WTC11 (cell line): ENCODE results near the gene CACNA2D3.

Experiments
- ATF3 ChIP-seq: sonication (generic); formaldehyde crosslinking; conservative IDR thresholded peaks from 2 replicates; pipeline ENCODE4 v1.8.1; 2022; ENCODE audit warnings: mild to moderate bottlenecking, missing genetic modification reagents
- CTCF ChIP-seq: fragments of 200-600 bp; IDR thresholded peaks from 2 replicates; pipeline ENCODE4 v1.8.0; 2022; ENCODE audit warnings: antibody characterized with exemption
- ESRRA ChIP-seq: sonication (generic); formaldehyde crosslinking; IDR thresholded peaks from 2 replicates; pipeline ENCODE4 v1.8.1; 2022; ENCODE audit warnings: mild to moderate bottlenecking, missing genetic modification reagents, borderline replicate concordance
- FOXJ3 ChIP-seq: sonication (generic); formaldehyde crosslinking; IDR thresholded peaks from 2 replicates; pipeline ENCODE4 v1.9.0; 2021; ENCODE audit warnings: missing genetic modification reagents, mild to moderate bottlenecking, borderline replicate concordance
- KAT7 ChIP-seq: sonication (generic); formaldehyde crosslinking; IDR thresholded peaks from 2 replicates; pipeline ENCODE4 v1.8.1; 2023; ENCODE audit warnings: missing genetic modification reagents, mild to moderate bottlenecking, borderline replicate concordance
- SP1 ChIP-seq: sonication (generic); formaldehyde crosslinking; conservative IDR thresholded peaks from 2 replicates; pipeline ENCODE4 v1.8.1; 2022; ENCODE audit warnings: missing genetic modification reagents
- TEAD4 ChIP-seq: sonication (generic); formaldehyde crosslinking; IDR thresholded peaks from 2 replicates; pipeline ENCODE4 v1.8.0; 2022; ENCODE audit warnings: mild to moderate bottlenecking, missing genetic modification reagents
- ZNF138 ChIP-seq: sonication (generic); formaldehyde crosslinking; conservative IDR thresholded peaks from 2 replicates; pipeline ENCODE4 v1.8.1; 2022; ENCODE audit warnings: mild to moderate bottlenecking, moderate library complexity, missing genetic modification reagents
- ZNF281 ChIP-seq: sonication (generic); formaldehyde crosslinking; IDR thresholded peaks from 2 replicates; pipeline ENCODE4 v1.8.0; 2023; ENCODE audit warnings: mild to moderate bottlenecking, missing genetic modification reagents
- ZNF396 ChIP-seq: fragments of 250-450 bp; sonication (Bioruptor Pico); IDR thresholded peaks from 2 replicates; pipeline ENCODE4 v1.8.0; 2021; ENCODE audit warnings: mild to moderate bottlenecking, moderate library complexity, borderline replicate concordance
- ZNF416 ChIP-seq: fragments of 250-450 bp; sonication (Bioruptor Pico); IDR thresholded peaks from 2 replicates; pipeline ENCODE4 v1.9.0; 2021; ENCODE audit warnings: mild to moderate bottlenecking, inconsistent platforms
- ZNF423 ChIP-seq: fragments of 250-450 bp; sonication (Bioruptor Pico); IDR thresholded peaks from 2 replicates; pipeline ENCODE4 v2.1.2; 2022; ENCODE audit warnings: mild to moderate bottlenecking, moderate library complexity
- ZNF512 ChIP-seq: sonication (generic); formaldehyde crosslinking; IDR thresholded peaks from 2 replicates; pipeline ENCODE4 v1.8.1; 2022; ENCODE audit warnings: missing genetic modification reagents, borderline replicate concordance

GRCh38 chr3:54237109-54237508 lies 114.8 kb downstream of the CACNA2D3 start:
- TF ChIP-seq CTCF (no peak), TEAD4 (CRISPR knock-in tag) (no peak), KAT7 (no peak), ESRRA (CRISPR knock-in tag) (no peak), ZNF138 (CRISPR knock-in tag) (no peak), SP1 (CRISPR knock-in tag) (no peak), ZNF416 (no peak), ZNF396 (CRISPR knock-in tag) (no peak), ZNF281 (CRISPR knock-in tag) (no peak), ZNF512 (no peak), FOXJ3 (CRISPR knock-in tag) (no peak), ATF3 (no peak), ZNF423 (no peak)
